Coronary artery (tissue), 2 donors: ENCODE results near the gene KCNK7.

ENCODE experiments used
- DNase-seq: peaks from one replicate; pipeline ENCODE4 v3.0.0-alpha.2; 2017; ENCODE audit warnings: low spot score
- H3K27ac ChIP-seq, 2 donors: fragments of 200-600 bp; sonication (generic); one replicate each; pipeline ENCODE4 v1.5.1; 2016 to 2019
- H3K4me3 ChIP-seq: fragments of 200-600 bp; sonication (generic); 2 replicates; pipeline ENCODE4 v1.5.1; 2016; ENCODE audit warnings: mild to moderate bottlenecking, moderate library complexity
- TF ChIP-seq, protein P1 (sequence below): fragments of 200-600 bp; sonication (generic); IDR thresholded peaks from one replicate; pipeline ENCODE4 v1.5.1; 2019; ENCODE audit warnings: antibody characterized with exemption

Gene KCNK7

DNA sequence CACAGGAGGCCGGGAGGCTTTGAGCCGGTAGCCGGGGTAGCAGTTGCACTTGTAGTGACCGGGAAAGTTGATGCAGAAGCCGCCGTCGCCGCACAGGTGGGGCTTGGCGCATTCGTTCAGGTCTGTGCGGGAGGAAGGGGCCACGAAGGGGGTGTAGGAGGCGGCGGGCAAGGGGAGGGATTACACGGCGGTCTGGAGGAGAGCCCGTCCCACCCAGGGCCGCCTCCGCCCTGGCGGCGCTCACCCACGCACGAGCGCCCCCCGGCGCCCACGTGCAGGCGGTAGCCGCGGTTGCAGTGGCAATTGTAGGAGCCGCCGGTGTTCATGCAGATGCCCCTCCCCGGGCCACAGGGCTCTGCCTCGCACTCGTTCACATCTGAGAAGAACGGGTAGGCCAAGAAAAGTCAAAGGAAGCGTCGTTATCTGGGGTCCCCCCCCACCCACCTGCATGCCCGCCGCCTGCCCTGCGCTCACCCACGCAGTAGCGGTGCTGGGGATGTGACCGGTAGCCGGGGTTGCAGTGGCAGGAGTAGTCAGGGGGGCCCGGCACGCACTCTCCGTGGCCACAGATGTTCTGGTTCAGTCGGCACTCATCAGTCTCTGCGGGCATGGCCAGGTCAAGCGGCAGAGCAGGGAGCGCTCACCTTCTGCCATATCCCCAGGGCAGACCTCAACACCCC is 48.0 kb downstream of the KCNK7 start:
- Histone ChIP-seq H3K4me3 (no peak overlapping the region), H3K27ac (no peak overlapping the region)
- TF ChIP-seq, protein P1, sequence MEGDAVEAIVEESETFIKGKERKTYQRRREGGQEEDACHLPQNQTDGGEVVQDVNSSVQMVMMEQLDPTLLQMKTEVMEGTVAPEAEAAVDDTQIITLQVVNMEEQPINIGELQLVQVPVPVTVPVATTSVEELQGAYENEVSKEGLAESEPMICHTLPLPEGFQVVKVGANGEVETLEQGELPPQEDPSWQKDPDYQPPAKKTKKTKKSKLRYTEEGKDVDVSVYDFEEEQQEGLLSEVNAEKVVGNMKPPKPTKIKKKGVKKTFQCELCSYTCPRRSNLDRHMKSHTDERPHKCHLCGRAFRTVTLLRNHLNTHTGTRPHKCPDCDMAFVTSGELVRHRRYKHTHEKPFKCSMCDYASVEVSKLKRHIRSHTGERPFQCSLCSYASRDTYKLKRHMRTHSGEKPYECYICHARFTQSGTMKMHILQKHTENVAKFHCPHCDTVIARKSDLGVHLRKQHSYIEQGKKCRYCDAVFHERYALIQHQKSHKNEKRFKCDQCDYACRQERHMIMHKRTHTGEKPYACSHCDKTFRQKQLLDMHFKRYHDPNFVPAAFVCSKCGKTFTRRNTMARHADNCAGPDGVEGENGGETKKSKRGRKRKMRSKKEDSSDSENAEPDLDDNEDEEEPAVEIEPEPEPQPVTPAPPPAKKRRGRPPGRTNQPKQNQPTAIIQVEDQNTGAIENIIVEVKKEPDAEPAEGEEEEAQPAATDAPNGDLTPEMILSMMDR: no peak
- no peak for DNase-seq

DNA sequence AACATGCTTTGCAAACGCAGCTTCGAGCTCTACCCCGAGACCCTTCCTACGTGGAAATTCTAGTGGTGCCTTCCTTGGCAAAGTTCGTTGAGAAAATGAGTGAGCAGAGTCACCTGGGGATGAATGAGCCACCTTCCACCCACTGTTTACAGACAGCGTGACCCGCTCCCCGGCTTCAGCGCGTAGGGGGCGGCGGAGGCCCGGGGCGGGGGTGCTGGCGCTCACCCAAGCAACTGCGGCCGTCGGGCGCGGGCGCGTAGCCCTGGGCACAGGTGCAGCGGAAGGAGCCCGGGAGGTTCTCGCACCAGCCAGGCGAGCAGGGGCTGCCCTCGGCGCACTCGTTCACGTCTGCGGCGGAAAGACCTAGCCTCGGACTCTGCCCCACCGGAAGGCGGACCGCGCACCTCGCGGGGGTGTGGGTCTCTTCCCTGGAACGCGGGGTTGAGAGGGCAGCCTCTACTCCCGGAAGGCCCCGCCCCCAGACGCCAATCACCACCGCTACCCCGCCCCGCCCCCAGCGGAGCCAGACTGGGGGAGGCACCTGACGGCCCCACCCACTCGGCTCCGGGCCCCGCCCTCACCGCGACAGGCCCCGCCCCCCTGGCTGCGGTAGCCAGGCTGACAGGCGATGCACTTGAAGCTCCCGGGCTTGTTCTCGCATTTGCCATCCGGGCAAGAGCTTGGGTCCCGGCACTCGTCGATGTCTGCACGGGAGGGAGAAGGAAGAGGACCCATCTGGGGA is 49.2 kb downstream of the KCNK7 start:
- TF ChIP-seq, protein P1: no peak
- no peak for DNase-seq
- Histone ChIP-seq H3K4me3 (peak overlapping the region; percentile 48), H3K27ac (peak overlapping the region in 1 of 2 donors; percentile 18)

GRCh38 chr11:65545853-65546216 is 49.8 kb downstream of the KCNK7 start:
- TF ChIP-seq, protein P1: no peak
- no peak for DNase-seq
- Histone ChIP-seq H3K27ac (peak overlapping the region in 1 of 2 donors; percentile 18), H3K4me3 (peak overlapping the region; percentile 48)
